RPMI7951 (cell line): ENCODE data around the gene TSEN54. TPM values are rescaled to one million over a fixed set of nuclear protein-coding genes. Genes with fewer than 3 reads are reported as not detected.

Experiments
- DNase-seq: peaks from one replicate; pipeline ENCODE4 v3.0.0-alpha.2; 2012; ENCODE audit warnings: low read depth
- total RNA-seq: library from RNA; depleted of rRNA; stranded (reverse); fragments of >200 nt; shearing (Covaris generic); gene quantifications from 2 replicates; pipeline ENCODE4 v1.2.3, GENCODE V29; 2014

The TSEN54 gene
- total RNA-seq, 1 experiment from 2014 or later, result 11.9 TPM

- no peak for DNase-seq
Observed at GRCh38 chr17:75504347-75505151, 11.8 kb upstream of the TSEN54 start.

DNA sequence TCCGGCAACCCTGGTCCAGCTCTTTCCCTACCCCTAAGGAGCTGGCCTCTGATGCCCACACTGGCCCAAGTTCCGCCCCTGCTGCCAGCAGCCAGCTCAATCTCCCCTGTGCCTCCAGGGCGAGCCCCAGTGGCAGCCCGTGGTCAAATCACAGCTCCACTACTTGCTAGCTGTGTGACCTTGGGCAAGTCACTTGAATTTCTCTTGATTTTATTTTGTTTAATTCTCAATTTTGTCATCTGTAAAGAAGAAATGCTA lies 11.2 kb upstream of the TSEN54 start:
- DNase-seq, result no peak

DNA sequence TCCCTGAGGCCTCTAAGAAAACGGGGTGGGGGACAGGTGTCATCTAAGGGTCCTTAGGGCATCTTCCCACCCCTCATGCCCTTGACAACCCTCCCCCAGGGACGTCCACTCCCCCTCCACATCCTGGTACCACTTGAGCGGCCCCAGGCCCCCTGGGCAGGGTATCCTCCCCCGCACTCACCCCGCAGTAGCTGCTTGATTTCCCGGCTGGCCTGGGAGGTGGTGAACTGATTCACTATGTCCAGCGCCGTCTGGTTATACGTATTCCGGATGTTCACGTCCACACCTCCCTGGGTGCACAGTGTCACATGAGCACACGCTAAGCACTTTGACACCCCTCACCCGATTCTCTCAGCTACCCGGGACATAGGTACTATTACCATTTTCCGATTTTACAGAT lies 10.7 kb upstream of the TSEN54 start:
- no peak for DNase-seq

DNA sequence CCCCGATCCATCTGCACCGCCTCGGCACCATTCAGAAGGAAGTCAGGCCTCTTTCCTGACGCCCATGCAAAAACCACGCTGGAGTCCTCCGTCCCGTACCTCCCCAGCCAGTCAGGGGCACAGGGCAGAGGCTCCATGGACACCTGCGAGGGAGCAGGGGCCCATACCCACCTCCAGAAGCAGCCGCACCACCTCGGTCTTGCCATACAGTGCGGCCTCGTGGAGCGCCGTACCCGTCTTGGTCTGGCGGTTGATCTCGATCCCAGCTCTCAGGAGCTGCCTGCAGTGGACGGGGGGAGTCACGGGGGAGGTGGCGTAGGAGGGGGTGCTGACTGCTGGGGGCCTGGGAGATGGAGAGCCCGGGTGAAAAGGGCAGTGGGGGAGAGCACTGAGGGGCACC lies 10.2 kb upstream of the TSEN54 start:
- no peak for DNase-seq

DNA sequence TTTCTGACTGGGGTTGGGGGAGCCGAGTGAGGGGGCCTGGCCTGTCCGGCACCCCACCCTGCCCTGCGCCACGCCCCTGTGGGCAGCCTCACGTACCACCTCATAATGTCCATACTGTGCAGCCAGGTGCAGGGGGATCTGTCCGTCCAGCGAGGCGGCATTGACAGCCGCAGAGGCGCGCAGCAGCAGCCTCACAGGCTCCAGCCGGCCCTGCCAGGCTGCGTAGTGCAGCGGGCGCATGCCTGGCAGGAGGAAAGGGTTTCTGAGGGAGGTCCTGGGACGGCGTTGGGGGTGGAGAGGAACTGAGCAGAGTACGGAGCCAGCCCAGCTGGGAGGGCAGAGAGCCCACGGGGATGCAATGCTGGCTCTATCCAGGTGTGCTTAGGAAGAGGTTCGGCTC lies 9.4 kb upstream of the TSEN54 start:
- no peak for DNase-seq

GRCh38 chr17:75507733-75508719 lies 8.3 kb upstream of the TSEN54 start:
- no peak for DNase-seq

DNA sequence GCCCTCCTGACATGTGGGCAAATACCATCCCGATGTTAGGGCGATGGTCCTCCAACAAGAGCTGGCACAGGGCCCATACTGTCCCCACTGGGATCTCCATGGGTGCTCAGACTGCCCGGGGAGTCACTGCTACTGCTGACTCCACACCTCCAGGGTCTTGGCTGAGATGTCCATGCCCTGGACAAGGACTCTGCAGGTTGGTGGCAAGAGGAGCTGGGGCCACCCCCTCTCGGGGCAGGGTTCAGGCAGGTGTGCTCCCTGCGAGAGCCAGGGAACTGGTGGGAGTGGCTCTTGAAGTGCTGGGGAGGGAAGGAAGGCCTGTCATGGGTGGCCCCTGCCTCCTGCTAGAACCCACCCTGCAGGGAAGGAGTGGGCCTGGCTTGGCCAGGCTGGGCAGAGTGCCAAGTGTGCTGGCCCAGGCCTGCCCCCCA lies 7.4 kb upstream of the TSEN54 start:
- DNase-seq, result no peak

DNA sequence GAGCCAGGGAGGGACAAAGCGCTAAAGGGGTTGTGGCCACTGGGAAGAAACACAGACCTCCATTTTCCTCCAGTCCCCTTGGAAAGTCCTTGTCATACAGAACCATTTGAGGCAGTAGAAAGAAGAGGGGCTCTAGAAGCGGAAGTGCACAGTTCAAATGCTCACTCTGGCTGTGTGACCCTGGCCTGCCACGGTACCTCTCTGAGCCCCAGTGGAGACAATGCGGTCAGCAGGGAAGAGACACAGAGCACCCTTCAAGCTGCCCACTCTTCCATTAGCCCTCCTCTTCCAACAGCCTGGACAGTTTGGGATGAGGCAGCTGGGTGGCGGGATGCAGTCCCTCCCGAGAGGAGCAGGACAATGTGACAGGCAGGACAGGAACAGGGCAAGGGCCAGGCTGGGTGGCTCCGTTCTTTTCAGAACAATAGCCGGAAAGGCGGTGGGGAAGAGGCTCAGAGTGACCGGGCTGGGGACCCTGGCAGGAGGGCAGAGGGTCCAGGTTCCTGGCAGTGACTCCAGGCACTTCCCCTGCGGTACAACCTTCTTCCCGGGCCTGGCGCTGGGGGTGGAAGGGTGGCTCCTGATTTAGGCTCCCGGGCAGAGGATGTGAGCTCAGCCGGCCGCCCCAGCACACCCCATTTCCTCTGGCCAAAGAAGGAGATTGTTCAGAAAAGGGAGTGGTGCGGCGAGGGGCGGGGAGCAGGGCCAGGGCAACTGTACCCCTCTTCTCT lies 6.6 kb upstream of the TSEN54 start:
- DNase-seq, result no peak

DNA sequence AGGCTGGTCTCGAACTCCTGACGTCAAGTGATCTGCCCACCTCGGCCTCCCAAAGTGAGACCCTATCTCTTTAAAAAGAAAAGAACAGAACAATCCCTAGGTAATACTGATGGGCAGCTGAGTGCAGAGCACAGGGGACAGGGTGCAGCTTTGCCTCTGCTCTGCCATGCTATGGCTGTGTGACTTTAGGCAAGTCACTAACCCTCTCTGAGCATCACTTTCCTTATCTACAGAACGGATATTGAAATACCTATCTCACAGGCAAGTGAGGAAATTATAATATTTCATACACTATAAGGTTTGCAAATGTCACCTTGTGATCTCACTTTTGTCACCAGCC lies 5.1 kb upstream of the TSEN54 start:
- DNase-seq, result no peak

GRCh38 chr17:75511610-75512575 lies 4.4 kb upstream of the TSEN54 start:
- DNase-seq, result no peak

DNA sequence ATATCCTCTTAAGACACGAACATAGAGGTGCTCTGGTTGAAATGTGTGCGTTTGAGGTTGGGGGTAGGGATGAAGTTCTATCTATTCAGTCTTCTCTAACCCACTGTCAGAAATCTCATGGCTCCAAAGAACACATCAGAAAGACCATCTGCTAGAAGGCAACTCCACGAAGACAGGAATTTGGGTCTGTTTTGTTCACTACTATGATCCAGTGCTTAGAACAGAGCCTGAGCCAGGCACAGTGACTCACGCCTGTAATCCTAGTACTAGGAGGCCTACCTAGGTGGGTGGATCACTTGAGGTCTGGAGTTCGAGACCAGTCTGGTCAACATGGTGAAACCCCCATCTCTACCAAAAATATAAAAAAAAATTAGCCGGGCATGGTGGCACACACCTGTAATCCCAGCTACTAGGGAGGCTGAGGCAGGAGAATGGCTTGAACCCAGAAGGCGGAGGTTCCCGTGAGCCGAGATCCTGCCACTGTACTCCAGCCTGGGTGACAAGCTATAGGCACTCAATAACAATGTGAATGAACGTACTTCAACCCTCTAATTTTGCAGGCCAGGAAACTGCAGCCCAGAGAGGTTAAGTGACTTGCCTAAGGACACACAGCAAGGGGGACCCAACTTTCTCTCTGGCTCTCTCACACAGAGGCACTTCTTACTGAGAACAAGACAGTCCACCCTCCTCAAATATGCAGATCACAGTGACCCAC lies 3.2 kb upstream of the TSEN54 start:
- DNase-seq, result no peak

GRCh38 chr17:75513641-75514000 lies 2.7 kb upstream of the TSEN54 start:
- DNase-seq, result no peak

GRCh38 chr17:75514299-75514918 lies 1.9 kb upstream of the TSEN54 start:
- DNase-seq, result peak; percentile 68

DNA sequence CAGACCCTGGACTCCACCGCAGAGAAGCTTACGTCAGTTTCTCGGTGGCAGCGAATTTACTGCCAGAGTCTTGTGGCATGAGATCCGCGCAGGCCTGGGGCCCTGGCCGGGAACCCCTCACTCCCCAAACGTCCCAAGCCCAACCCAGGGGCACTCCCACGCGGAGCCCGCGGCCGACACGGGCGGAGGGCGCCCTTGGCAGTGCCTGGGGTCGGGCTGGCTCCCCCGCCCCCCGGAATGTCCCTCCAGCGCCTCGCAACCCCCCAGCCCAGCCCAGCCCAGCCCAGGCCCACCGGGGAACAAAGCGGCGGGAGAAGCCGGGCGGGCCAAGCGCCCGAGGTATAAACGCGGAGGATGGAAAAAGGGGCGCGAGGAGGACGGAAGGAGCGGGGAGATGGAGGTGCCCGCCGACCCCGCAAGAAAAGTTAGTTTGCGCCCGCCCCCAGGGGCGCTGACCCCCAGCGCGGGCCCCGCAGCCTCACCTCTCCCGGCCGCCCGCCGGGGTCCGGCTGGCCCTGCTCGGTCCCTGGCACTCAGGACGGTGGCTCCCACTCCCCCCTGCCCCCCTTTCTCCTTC lies 1.3 kb upstream of the TSEN54 start:
- DNase-seq, result peak; percentile 16

DNA sequence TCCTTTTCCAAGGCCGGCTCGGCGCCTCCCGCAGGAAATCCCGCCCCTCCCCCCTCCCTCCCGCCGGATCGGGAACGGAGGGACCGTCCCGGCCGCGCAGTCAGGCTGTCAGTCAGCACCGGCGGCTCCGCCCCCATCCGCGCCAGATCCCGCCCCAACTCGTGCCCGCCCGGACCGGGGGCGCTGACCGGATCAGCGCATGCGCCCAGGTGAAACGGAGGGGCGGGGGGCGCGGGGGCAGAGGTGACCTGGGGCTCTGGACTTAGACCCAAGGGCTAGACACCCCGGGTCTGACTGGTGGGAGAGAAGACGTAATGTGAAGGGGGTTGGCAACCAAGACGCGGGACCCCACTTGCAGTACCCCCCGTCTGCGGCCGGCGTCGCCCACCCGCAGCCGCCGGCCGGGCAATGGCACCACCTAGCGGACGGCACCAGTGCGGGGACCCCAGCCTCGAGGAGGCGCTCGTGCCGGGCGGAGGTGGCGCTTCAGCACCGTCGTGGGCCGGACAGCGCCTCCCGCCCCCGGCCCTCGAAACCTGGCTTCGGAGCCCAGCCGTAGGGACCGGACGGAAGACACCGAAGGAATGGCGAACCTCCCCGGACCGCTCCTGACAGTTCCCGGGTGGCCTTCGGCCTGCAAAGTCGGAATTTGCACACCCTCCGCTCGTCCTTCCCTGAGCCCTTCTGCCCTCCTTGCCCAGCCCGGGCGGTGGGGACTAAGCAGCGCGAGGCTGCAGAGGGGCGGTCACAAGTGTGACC lies 653 bp upstream of the TSEN54 start, which contains the start of gene CASKIN2:
Gene CASKIN2, minus strand, starts transcription at position 42 of the 759 bp plus-strand sequence. CDS start 1,733 bp downstream, outside the sequence.
- DNase-seq, result peak; percentile 81

GRCh38 chr17:75516619-75517296 lies 430 bp downstream of the TSEN54 start:
- DNase-seq, result peak; percentile 21

- no peak for DNase-seq
Observed at GRCh38 chr17:75517297-75517865, 1.1 kb downstream of the TSEN54 start.

GRCh38 chr17:75518201-75518600 lies 1.9 kb downstream of the TSEN54 start:
- no peak for DNase-seq
